HG03025 (cell line): ENCODE results near the gene GAST.

Source experiments
- ATAC-seq: cut with Tn5 transposase; IDR thresholded peaks from one replicate; pipeline ENCODE4 v1.9.1; 2021; ENCODE audit warnings: mild to moderate bottlenecking, moderate library complexity; ENCODE audit not compliant: unreplicated experiment, low FRiP score

GAST gene

GRCh38 chr17:41737680-41738023, 25.5 kb downstream of the GAST start:
- ATAC-seq = no peak

- ATAC-seq = no peak
Measured at GRCh38 chr17:41738077-41738800, 26.1 kb downstream of the GAST start.

DNA sequence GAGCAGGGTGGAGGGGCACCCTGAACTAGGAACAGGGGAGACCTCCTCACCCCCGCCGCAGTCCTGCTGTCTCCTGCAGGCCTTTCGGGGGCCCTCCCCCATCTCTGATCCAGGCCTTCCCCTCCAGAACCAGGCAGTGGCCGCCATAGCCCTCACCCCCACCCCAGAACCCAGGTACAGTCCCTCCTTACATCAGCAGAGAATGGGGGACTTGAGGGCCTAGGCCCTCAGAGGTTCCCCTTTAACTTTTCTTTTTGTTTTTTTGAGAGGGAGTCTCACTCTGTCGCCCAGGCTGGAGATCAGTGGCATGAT, 26.6 kb downstream of the GAST start:
- no peak for ATAC-seq

- no peak for ATAC-seq
Measured at GRCh38 chr17:41739661-41740352, 27.7 kb downstream of the GAST start.

- ATAC-seq = no peak
Measured at GRCh38 chr17:41740506-41740905, 28.4 kb downstream of the GAST start.

DNA sequence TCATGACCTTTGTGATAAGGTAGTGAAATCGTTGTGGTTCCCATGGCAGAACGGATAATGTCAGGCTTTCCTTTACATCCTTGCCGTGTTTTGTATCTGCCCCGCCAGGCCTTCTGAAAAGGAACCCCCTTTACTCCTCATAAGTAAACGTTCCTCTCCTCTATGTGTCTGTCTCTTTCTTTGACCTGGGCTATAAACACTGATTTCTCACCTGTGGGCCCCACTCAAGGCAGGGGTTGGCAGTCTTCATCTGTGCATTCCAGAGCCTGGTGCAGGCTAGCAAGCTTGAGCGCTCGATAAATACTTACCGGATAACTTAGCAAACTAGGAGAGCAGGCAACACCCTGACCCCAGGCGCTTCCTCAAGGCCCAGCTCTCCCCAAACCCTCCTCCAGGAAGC, 29.6 kb downstream of the GAST start:
- no peak for ATAC-seq

- no peak for ATAC-seq
Measured at GRCh38 chr17:41748275-41748674, 36.1 kb downstream of the GAST start.

DNA sequence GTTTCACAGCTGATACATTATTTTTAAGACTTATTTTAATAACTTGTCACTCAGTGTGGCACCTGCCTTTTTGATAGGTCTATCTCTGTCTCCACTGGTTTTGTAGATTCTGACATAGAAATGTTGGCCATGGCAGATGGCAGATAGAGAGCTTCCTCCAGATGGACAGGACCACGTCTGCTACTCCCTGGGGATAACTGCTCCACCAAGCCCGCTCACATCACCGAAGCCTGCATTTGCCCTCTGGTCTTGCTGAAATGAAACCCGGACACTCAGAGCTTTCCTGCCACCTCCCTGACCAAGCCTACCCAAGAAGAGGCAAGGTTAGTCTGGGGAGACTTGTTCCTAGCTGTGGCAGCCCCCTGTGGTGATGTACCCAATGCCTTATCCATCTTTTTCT, 38.7 kb downstream of the GAST start:
- no peak for ATAC-seq

DNA sequence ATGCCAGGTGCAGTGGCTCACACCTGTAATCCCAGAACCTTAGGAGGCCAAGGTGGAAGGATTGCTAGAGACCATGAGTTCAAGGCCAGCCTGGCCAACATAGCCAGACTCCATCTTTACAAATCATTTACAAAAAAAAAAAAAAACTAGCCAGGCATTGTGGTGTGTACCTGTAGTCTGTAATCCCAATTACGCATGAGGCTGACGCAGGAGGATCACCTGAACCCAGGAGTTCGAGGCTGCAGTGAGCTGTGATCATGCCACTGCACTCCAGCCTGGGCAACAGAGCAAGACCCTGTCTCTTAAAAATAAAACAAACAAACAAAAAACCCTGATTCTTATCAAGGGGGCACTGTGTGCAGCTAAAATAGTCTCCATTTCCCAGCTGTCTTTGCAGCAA, 39.2 kb downstream of the GAST start:
- no peak for ATAC-seq

DNA sequence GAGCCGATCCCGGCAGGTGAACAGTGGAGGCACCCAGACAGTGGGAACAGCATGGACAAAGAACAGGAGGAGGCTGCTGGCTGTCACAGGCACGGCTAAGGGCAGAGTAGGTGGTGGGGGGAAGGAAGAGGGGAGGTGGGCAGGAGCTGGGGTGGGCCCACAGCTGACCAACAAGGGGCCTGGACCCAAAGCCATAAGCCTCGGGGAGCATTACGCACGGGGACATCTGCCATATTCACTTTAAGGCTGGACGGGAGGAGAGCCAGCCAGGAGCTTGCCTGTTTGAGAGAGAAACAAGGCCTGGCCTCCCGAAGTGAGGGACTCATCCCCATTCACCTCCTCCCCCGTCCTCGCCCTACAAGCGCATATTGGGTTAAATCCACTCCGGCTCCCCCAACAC, 41.9 kb downstream of the GAST start:
- ATAC-seq = no peak

- ATAC-seq = no peak
Measured at GRCh38 chr17:41758601-41759000, 46.5 kb downstream of the GAST start.

DNA sequence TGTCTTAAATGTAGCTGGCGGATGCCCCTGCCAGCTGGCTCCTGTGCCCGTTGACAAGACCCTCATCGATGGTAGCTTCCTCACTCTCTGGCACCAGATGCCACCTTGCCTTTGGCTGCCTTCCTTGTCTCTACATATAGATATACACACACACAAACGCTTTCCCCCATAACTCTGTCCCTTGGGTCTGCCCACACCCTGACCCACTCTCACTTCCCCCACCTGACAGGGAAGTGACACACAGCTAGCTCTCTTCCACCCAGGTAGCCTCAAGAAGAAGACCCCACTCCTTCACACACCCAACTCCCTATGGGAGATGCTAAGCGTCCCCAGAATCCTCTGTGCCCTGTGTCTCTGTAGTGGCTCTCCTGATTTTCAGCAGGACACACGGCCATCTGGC, 48.7 kb downstream of the GAST start:
- no peak for ATAC-seq

DNA sequence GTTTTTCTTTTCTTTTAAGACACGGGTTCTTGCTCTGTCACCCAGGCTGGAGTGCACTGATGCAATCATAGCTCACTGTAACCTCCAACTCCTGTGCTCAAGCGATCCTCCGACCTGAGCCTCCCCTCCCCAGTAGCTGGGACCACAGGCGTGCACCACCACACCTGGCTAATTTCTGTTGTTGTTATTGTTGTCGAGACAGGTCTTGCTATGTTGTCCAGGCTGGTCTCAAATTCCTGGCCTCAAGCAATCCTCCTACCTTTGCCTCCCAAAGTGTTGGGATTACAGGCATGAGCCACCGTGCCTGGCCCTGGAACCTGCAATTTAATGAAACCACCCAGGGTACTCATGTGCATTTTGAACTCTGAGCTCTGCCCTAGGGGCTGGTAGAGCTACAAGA, 50.3 kb downstream of the GAST start:
- no peak for ATAC-seq

DNA sequence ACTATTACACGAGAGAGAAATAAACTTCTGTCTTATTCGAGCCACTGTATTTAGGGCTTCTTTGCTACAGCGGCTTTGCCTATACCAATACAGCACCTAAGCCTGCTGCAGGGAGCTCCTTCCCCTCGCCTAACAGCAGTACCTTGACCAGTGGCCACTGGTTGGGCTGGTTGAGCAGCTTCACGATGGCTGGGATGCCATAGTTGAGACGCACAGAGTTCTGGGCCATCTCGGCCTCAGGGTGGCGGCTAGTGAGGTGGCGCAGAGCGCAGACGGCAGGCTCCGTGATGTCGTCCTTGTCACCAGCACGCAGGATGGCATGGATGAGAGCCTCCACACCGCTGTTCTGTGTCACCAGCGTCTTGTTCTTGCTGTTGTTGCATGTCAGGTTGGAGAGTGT, 50.7 kb downstream of the GAST start:
- ATAC-seq = no peak

GRCh38 chr17:41763327-41763726, 51.2 kb downstream of the GAST start:
- ATAC-seq = no peak
